Measurements from ENCODE around the gene SCGB3A1.

The SCGB3A1 gene

DNA sequence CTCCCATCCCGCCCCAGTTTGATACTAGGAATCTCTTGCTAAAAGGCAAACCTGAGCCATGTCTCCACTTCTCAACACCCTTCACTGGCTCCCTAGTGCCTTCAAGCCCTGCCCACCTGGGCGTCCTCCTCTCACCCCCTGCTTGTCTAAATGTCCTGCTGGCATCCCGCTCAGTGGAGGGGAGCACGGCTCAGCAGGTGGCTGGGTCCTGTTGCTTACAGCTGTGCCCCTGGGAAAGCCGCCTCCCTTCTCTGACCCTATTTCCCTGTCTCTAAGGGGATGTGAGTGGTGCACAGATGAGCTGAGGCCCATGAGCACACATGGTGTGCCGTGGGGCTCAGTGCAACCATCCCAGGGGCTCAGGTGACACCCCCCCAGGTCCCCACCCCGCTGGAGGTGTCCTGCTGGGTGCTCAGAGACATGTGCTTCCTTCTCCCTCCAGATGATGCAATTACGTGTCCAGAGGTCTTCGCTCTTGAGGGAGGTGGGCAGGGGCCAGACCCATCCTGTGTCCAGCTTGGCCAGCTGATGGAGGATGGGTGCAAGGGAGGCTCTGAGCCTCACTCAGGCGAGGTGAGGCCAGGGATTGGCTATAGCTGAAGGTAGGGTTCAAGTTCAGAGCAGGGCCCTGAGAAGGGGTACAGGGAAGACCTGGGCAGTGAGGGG, 34.0 kb upstream of the SCGB3A1 start:
- DNase-seq = no peak

DNA sequence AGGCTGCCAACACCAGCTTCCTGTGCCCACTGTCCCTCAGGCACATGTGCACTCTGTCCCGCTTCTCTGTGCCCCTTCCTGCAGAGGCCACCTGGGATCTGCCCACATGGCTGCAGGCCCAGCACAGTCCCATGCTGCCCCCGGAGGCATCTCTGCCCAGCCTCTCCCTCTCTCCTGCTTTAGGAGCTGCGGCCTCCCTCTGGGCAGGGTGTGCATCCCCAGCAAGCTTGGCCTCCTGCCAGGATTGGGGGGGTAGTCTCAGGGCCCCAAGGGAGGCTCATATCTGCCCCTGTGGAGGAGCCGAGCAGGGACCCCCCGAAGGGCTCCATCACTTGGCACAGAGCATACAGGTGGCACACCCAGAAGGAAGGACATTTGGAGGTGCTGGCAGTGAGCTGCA, 33.3 kb upstream of the SCGB3A1 start:
- no peak for DNase-seq

DNA sequence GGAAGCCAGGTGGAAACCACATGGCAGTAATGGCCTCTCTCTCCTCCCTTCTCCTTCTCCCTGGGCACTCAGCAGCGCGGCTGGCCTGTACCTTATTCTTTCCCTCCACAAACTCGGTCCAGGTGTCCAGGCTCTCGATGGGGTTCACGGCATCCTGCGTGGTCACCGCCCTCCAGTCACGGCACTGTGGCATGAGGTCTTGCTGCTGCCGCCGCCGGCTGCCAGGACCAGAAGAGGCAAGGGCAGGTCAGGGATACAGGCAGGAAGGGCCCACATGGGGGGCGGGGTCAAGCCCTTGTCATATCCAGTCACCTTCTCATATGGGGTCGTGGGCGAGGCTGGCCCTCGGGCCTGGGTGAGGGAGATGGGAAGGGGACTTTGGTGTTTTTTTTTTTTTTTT, 32.5 kb upstream of the SCGB3A1 start:
- DNase-seq = no peak

DNA sequence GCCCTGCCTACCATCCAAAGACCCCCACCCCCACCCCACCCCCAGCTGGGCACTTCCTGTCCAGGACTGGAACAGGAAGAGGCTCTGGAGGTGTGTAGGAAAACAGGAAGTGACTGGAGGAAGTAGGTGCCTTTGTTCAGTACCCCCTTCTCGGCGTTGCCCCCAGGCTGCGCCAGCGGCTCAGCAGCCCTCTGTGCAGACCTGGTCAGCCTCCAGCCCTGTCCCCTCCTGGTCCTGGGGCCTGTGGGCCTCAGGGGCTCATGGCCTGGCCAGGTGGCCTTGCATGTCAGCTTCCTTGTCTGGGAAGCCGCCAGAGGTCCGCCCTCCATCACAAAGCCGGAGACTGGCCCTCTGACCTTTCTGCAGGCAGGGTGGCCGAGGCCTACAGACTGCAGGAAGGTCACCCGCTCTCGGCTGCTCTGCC, 32.1 kb upstream of the SCGB3A1 start:
- no peak for DNase-seq

DNA sequence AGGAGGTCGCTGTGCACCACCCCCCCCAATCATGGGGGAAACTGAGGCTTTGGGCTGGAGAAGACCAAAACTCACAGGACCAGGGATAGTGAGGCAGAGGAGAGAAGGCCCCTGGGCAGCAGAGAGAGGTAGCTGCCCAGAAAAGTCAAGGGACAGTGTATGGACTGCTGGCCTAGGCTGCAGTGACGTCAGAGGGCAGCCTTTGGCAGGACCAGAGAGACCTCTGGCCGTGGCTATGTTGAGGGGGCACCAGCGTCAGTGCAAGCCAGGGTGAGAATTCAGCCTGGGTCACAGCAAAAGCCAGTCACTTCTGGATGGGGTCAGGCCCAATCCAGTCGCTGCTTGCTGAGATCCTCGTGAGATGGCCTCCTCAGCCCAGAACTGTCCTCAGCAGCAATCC, 31.6 kb upstream of the SCGB3A1 start:
- DNase-seq = no peak

DNA sequence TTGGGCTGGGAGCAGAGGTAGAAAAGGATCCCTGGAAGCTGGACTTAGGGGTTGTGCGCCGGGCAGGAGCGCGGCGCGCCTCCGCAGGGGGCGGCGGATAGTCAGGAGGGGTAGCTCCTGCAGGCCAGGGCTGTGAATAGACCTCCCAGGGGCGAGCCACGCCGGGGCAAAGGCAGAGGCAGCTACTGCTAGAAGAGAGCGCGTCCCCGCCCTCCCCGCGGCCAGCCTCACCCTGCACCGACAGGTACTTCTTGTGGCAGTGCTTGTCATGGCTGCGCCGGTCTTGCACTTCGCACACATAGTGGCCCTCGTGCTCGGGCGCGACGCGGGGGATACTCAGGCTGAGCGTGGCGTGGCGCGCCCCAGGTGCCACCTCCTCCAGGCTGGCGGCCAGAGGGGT, 30.0 kb upstream of the SCGB3A1 start:
- DNase-seq = no peak

DNA sequence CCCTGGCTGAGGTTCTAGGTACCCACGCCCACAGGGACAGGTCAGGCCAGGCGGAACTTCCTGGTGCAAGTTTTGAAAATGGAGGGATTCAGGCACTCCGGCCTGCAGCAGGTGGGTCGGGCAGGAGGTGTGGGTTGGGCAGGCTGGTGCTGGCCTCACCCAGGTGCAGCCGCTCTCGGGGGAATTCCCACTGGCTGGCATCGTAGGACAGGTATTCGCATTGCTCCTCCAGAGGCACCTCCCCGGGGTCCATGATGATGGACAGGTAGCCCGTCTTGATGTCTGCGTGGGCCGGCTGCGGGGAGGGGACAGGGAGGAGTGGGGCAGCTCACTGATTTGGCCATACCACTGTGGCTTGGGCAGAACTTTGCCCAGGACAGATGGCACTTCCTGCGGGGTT, 28.7 kb upstream of the SCGB3A1 start:
- DNase-seq = no peak

DNA sequence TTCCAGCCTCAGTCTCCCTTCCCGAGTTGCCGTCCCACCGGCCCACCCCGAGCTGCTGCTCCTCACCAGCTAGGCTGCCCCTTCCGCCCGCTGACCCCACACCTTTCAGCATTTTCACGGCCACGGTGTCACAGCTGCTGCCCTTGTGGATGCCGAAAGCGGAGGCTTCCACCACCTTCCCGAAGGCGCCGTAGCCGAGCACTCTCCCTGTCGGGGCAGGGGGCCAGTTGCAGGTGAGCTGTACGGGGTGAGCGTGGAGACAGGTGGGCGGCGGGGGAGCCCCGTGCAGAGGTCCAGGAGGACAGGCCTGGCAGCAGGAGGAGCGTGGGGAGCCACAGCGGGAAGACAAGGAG, 28.2 kb upstream of the SCGB3A1 start:
- DNase-seq = no peak

DNA sequence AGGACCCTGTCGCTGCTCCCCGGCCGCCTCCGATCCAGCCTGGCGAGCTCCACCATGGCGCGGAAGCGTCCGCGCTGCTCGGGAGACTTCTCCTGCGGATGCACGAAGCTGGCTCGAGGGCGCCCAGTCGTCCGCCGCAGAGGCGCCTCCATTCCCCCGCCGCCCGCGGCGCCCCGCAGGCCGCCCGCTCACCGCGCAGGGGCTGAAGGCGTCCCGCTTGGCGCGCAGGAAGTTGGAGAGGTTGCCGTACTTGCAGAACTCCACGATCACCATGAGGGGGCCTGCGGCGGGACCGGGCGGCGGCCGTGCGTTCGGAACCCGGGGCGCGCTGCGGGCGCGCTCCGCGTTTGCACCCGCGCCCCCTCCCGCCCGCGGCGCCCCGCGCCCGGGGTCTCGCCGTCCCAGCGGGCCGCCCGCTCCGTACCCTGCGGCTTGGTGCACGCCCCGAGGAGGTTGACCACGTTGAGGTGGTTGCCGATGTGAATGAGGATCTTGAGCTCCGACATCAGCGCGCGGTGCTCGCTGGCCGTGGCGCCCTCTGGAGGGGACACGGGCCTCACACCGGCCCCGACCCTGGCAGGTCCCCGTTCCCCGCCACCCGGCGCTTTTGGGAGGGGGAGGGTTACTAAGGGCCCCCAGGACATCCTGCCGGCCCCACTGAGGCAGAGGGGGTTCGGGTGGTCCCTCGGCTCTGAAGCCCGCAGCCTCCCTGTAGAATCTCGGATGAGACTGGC, 27.7 kb upstream of the SCGB3A1 start:
- no peak for DNase-seq

DNA sequence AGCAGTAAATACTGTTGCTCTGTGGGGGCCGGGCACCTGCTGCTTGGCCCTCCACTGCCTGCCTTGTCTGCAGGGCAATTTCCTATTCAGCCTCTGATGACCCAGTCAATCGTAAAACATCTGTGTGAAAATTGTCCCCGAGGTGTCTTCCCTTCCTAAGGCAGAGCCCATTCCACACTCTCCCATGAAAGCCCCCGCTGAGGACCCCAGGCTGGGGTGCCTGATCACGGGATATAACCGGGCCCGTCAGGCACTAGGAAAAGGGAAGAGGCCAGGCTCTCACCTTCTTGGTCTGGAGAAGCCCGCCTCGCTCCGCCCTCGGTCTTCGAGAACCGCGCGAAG, 27.2 kb upstream of the SCGB3A1 start:
- DNase-seq = no peak

DNA sequence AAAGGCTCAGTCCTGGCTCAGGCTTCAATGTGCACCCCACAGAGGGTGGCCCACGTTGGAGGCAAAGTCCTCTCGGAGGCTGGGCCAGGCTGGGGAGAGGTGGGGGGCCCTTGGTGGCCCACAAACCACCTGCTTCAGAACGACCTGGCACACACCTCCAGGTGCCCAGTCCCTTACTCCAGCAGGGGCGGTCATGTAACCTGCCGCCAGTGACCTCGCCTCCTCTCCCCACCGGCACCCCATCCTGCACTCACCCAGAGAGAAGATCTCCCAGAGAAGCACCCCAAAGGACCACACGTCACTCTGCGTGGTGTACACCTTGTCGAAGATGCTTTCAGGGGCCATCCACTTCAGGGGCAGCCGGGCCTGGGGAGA, 22.5 kb upstream of the SCGB3A1 start:
- DNase-seq = no peak

DNA sequence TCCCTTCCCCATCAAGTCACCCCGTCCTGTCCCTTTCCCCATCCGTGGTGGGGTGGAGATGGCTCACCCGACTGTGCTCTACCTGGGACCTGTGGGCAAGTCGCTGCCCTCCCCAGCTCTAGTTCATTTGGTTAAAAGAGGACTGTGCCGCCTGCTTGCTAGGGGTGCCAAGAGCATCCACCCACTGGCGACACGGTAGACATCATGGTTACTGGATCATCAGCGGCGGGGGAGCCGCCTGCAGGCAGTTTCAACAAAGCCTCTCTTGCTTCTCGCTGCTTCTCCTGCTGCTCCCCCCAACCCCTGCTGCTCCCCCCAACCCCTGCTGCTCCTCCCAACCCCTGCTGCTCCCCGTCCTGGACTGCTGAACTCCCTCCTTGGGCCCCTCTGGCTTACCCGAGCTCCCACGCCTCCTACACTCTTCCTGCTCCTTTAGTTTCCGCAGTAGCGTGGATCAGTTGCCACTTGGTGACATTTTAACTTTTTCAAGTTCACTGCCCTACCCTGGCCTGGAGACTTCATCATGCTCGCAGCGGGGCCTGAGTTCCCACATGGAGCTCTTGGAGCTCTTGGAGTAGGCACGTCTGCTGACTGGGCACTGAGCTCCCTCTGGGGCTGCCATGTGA, 22.0 kb upstream of the SCGB3A1 start:
- DNase-seq = no peak

DNA sequence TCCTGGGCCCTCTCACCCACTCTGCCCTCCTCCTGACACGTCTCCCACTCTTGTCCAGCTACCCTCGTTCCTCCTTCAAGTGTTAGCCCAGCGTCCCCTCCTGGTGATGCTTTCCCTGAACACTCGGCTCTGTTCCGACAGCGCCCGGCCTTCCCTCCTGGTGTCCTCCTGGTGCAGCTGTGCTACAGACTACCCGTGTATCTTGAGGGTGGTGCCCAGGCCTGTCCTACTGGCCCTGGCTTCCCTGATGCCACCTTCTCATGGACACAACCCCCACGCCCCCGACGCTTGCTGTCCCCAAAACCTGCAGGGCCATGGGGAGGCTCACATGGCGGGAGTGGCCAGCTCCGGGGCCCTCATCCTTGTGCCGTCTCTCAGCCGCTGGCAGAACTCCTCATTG, 21.4 kb upstream of the SCGB3A1 start:
- DNase-seq = no peak

DNA sequence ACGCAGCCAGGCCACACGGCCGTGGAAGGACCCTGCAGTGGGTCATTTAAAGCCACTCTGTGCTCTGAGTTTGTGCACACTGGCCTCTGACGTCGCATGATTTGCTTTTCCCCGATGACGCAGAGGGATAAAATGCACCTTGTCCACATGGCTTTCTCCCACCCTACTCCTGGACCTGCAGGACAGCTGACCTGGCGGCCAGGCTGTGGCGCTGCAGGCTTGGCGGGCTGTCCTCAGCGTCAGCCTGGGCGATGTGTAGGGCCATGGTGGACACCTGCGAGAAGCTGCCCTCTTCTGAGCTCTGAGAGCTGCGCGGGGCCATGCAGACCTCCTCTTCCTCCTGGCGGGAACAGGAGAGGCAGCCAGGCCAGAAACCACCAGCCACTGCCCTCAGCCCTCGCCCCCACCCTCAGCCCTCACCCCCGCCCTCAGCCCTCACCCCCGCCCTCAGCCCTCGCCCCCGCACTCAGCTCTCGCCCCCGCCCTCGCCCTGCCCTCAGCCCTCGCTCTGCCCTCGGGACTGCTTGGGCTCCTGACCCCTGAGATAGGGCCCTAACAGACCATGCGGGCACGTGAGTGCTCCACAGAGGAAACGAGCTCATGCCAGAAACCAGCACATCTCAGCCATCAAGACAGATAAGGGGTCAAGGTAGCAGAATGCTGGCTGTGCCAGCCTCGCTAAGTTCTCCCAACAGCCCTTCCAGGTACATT, 20.0 kb upstream of the SCGB3A1 start:
- no peak for DNase-seq

DNA sequence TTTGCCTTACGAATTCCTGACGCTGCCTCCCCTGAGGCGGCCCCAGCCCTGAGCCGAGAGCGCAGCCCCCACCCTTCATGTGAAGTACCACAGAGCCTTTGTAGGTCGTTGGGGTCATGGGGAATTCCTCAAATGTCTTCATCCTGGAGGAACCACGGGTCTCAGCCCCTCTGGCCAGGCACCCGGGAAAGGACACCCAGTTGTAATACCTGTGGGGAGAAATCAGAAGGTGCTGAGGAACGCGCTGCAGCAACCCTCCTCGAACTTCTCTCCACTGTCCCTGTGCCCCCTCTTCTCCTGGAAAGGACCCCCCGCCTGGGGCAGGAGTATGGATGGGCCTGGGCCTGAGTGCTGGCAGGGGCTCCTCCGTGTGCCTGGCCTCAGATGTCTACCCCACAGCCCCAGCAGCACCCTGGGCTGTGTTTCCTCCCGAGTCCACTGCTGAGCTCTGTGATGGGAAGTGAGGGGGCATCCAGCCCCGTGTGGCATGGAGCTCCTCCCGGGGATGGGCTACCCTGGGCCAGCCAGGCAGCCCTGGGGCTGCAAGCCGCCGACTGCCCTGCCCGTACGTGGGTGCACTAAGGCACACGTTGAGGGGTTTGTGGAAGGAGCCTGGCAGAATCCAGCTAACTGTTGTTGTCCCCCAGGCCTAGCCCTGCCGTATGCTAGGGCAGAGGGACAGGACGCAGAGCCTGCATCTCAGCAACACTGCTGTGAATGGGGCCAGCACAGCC, 18.7 kb upstream of the SCGB3A1 start:
- no peak for DNase-seq

DNA sequence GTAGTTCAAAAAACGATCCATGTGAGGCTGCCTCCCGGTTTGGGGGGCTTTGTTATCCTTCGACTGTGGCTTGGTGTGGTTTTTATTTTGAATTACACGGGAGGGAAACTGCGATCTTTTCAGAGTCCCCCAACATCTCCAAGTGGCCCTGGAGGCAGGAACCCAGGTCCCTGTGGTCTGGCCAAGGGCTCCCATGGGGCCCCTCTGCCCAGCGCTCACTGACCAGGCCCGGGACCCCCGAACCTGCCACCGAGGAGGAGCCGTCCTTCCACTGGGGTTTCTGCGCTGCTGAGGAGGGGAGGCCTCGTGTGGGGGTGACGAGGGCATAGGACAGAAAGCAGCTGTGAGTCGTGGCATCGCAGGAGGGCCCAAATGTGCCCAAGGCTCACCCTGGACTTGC, 18.1 kb upstream of the SCGB3A1 start:
- DNase-seq = no peak

DNA sequence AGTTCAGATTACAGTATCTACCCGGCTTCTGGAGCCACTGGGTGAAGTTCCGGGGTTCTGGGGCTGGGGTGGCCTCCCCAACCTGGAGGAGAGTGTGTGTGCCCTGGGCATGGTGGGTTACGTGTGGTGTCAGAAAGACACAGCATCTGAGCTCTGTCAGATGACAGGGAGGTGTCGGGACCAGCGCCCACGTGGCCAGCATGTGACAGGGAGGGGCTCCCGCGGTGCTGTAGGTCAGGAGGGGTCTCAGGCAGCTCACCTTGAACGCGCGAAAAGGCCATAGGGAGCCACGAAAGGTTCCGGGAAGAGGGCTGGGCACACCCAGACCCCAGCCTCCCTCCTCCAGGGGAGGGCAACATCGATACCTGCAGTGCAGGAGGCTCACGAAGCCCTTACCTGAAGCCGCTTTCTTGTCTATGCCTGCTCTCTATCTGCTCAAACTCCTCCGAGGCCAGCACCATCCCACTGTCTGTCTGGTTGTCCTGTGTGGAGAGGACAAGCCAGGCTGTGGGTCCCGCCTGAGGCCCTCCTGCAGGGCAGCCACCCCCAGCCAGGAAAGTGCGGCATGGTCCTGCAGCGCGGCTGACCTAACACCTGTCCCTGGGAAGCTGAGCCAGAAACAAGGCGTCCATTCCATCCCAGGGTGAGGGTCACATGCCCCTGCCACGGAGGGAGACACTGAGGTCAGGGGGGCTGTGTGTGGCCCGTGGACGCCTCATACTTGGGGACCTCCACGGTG, 17.4 kb upstream of the SCGB3A1 start:
- no peak for DNase-seq

DNA sequence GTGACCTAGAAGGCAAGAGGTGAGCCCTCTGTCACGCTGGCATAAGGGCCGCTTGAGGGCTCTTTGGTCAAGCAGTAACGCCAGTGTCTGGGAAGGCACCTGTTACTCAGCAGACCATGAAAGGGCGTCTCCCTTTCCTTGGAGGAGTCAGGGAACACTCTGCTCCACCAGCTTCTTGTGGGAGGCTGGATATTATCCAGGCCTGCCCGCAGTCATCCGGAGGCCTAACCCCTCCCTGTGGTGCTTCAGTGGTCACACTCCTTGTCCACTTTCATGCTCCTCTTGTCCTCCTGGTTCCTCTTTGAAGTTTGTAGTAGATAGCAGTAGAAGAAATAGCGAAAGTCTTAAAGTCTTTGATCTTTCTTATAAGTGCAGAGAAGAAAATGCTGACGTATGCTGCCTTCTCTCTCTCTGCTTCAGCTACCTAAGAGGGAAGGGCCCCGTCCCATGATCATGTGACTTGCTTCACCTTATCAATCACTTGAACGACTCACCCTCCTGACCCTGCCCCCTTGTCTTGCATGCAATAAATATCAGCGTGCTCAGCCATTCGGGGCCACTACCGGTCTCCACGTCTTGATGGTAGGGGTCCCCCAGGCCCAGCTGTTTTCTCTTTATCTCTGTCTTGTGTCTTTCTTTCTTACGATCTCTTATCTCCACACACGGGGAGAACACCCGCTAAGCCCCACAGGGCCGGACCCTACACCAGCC, 16.7 kb upstream of the SCGB3A1 start:
- no peak for DNase-seq

DNA sequence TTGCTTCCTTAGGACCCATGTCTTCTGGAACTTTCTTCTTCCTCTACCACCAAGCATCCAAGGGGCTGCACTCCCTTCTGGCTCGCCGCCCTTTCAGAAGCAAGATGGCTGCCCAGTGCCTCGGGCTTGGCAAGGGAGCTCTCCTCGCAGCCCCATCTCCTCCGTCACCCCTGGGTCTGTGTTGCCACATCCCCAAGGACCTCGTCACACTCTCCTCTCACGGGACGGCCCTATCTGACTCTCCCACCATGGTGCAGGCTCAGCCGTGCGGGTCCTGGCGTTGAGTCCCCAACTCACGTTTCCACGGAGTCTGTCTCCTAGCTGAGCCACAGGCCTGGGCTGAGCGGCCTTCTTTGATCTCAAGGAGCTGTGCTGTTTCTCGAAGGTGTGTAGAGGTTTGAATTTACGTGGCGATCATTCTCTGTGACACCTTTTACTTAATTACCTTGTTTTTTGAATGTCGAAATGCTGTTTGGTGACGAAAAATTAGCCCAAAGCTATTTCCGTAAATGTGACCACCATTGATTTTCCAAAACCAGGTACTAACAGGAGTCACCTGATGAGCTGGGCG, 15.0 kb upstream of the SCGB3A1 start:
- no peak for DNase-seq

DNA sequence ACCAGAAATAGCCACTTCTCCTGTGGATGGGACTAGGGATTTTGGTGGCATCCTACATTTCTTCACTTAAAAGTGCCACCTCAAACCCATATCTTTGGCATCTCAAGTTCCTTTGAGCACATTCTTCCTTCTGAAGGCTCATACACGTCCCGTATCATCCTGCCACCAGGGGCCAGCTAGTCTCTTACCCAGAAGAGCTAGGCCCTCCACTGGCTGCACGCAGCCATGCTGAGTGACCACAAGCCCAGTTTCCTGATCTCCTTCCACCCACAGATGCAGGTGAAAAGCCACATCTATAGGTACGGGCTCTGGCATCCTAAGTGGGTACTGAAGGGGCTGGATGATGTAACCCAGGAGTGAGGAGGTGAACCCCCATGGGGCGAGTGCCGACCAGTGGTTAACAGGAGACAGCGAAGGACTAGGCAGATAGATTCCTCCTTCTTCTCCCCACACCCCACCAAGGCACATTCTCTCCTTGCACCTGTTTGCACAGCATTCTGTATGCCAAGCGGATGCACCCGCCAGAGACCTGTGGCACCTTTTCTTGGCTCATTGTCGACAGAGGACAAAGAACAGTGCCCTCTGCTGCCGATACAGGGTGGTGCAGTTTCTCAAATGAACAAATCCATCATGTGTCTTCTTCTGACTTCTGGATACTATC, 14.4 kb upstream of the SCGB3A1 start:
- DNase-seq = peak; percentile 14

DNA sequence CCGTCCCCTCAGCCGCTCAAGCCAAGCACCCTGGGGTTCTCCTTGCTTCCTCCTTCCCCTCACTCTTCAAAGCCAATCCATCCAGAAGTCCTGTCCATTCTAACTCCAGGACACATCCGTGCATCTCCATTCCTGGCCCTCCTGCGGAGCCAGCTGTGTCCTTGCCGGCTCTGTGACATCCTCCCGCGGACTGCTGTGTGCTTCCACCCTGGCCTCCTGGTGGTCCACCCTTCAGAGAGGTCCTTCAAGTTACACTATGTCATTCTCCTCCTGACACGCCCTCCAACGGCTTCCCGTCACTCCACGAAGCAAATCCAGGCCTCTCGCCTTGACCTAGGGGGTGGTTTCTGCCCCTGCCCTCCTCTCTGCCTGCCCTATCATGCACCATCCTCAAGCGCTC, 13.0 kb upstream of the SCGB3A1 start:
- DNase-seq = no peak

All from NK-92 treated with Interleukin-12 subunit alpha and Interleukin-12 subunit beta, amount 100 ng/mL, for 24 hours (cell line).